Lung (tissue), 12 donors: Measurements from ENCODE around the gene SMG7. TPM values are rescaled to one million over a fixed set of nuclear protein-coding genes. Genes with fewer than 3 reads are reported as not detected.
A peak's percentile ranks its signal among the peaks of the same experiment; 100 is the strongest.

Experiments
- ATAC-seq: fragments of 200-7000 bp; cut with Tn5 transposase; one replicate; pipeline ENCODE4 v1.9.1; 2020; ENCODE audit warnings: moderate number of reproducible peaks; ENCODE audit not compliant: insufficient read depth, low FRiP score
- DNase-seq, 3 donors: peaks; one replicate each; pipeline ENCODE4 v3.0.0-alpha.2; 2013 to 2017
- H3K27ac ChIP-seq, 2 donors: one replicate each; pipeline ENCODE4 v1.5.1; 2013; ENCODE audit warnings: mild to moderate bottlenecking in 2 of 2, moderate library complexity in 2 of 2, control low read depth in 1 of 2, inconsistent platforms in 1 of 2, low read depth in 1 of 2, low read length in 1 of 2
- H3K27me3 ChIP-seq, 3 donors: one replicate each; pipeline ENCODE4 v1.5.1; 2013; ENCODE audit warnings: low read length in 2 of 3; ENCODE audit not compliant: control insufficient read depth in 3 of 3, insufficient read depth in 3 of 3
- H3K36me3 ChIP-seq, 4 donors: one replicate each; pipeline ENCODE4 v1.5.1; 2013; ENCODE audit warnings: low read length in 4 of 4, mild to moderate bottlenecking in 1 of 4, moderate library complexity in 1 of 4; ENCODE audit not compliant: control insufficient read depth in 4 of 4, insufficient read depth in 4 of 4
- H3K4me1 ChIP-seq, 5 donors: one replicate each; pipeline ENCODE4 v1.5.1; 2013; ENCODE audit warnings: low read length in 5 of 5, mild to moderate bottlenecking in 2 of 5, moderate library complexity in 1 of 5; ENCODE audit not compliant: control insufficient read depth in 5 of 5, insufficient read depth in 5 of 5
- H3K4me3 ChIP-seq: one replicate; pipeline ENCODE4 v1.5.1; 2013; ENCODE audit warnings: mild to moderate bottlenecking, control low read depth, moderate library complexity
- H3K9ac ChIP-seq, 2 donors: one replicate each; pipeline ENCODE4 v1.5.1; 2013; ENCODE audit warnings: low read length in 2 of 2, control low read depth in 1 of 2; ENCODE audit not compliant: insufficient read depth in 1 of 2
- H3K9me3 ChIP-seq, 4 donors: one replicate each; pipeline ENCODE4 v1.5.1; 2013; ENCODE audit warnings: low read length in 3 of 4, mild to moderate bottlenecking in 1 of 4, moderate library complexity in 1 of 4; ENCODE audit not compliant: control insufficient read depth in 4 of 4, insufficient read depth in 3 of 4
- WGBS, 2 donors: extraction: QIAGEN DNeasy Blood & Tissue Kit; methylation state at CpG; one replicate each; pipeline ENCODE4 v1.1.7; 2013; 5-methylcytosine and 5-hydroxymethylcytosine counted together
- polyA plus RNA-seq, 2 donors: library from polyadenylated mRNA; stranded (reverse); fragments of 200-250 nt; gene quantifications; one replicate each; pipeline ENCODE4 v1.2.1, GENCODE V29; 2013
- total RNA-seq, 2 donors: library from RNA; depleted of rRNA in 1 of 2; stranded (reverse); fragments of >200 nt in 1 of 2; gene quantifications; one replicate each; pipeline ENCODE4 v1.2.1, GENCODE V29; 2014 to 2021
- TF ChIP-seq, protein P1 (sequence below): IDR thresholded peaks from 2 replicates; pipeline ENCODE4 v1.5.1; 2012; ENCODE audit warnings: mild to moderate bottlenecking; ENCODE audit errors: control extremely low read depth, extremely low read depth
- donor health status: control.
- donor health status: control.
- donor health status: Bipolar disorder and iron deficiency.
- donor health status: healthy.
- donor health status: DM: yes; HTN: yes; CAD: no.

The SMG7 gene
- total and polyA plus RNA-seq, 4 donors, result 17.4 to 86.6 (median 45.6) TPM

DNA sequence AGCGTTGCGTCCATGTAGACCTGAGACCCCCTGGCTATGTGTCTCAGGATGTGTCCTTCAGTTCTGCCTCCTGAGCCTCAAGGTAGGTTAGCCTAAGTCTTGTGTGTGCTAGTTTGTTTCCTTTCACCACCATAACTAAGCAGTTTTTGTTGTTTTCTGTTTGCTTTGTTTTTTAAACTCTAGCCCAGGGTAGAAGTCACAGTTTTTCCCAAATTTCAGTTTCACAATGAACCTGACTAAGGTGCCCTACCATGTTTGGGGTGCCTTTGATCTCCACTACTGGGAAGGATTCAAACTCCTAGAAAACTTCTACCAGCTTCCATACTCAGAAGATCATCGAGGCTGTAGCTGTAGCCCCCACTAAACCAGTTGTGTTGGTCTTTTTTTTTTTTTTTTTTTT lies 14.8 kb upstream of the SMG7 start:
- H3K9me3 ChIP-seq, result no peaks in the 10 kb centered on the region
- DNase-seq (no peak), ATAC-seq (no peak)
- H3K36me3 ChIP-seq, result no peaks in the 10 kb centered on the region
- 87 to 91% methylated on average over 3 of the region's 3 CpGs for WGBS, 2 donors
- no peak overlapping the region for H3K4me3 ChIP-seq
- peaks cover 0 to 3% (median 0%) of the 10 kb centered on the region in 5 donors for H3K4me1 ChIP-seq
- TF ChIP-seq, protein P1, sequence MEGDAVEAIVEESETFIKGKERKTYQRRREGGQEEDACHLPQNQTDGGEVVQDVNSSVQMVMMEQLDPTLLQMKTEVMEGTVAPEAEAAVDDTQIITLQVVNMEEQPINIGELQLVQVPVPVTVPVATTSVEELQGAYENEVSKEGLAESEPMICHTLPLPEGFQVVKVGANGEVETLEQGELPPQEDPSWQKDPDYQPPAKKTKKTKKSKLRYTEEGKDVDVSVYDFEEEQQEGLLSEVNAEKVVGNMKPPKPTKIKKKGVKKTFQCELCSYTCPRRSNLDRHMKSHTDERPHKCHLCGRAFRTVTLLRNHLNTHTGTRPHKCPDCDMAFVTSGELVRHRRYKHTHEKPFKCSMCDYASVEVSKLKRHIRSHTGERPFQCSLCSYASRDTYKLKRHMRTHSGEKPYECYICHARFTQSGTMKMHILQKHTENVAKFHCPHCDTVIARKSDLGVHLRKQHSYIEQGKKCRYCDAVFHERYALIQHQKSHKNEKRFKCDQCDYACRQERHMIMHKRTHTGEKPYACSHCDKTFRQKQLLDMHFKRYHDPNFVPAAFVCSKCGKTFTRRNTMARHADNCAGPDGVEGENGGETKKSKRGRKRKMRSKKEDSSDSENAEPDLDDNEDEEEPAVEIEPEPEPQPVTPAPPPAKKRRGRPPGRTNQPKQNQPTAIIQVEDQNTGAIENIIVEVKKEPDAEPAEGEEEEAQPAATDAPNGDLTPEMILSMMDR, result no peak
- no peaks in the 10 kb centered on the region for H3K27me3 ChIP-seq
- no peak overlapping the region for H3K27ac ChIP-seq
- no peak overlapping the region for H3K9ac ChIP-seq

DNA sequence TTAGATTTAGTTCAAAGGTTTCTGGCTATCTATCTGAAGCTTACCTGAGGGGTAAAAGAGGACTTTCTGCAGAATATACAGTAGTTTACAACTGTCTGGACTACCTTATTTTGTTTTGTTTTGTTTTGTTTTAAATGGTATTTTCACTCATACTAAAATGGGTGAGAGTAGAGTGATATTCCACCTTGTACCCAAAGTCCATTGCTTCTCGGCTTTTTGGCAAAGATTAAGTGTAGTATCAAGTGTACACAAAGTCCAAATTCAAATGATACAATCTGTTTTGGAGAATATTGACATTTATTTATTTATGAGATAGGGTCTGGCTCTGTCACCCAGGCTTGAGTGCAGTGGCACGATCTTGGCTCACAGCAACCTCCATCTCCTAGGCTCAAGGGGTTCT lies 11.7 kb upstream of the SMG7 start:
- no peak for ATAC-seq
- 88 to 92% methylated on average over 2 of the region's 2 CpGs for WGBS, 2 donors
- TF ChIP-seq, protein P1, result no peak
- Histone ChIP-seq H3K27me3 (no peaks in the 10 kb centered on the region), H3K36me3 (no peaks in the 10 kb centered on the region), H3K27ac (no peak overlapping the region), H3K9me3 (no peaks in the 10 kb centered on the region), H3K4me1 (peaks cover 0 to 5% (median 0%) of the 10 kb centered on the region in 5 donors), H3K4me3 (no peak overlapping the region), H3K9ac (no peak overlapping the region)
- no peak for DNase-seq

DNA sequence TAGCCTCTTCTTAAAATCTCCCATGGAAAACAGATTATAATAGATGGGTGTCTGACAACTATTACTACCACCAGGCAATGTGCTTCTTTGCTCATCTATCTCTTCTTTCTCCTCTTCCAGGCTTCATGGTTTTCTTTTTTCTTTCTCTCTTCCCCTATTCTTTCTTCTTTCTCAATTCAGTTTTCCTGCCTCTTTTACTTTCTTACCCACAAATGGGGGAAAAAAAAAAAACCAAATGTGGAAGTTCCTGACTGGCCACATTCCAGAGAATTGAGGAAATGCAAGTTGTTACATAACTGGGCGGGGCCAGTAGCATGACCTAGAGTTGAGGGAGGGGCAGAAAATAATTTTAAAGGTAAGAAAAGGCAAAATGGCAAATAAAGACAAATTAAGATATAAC lies 10.9 kb upstream of the SMG7 start:
- TF ChIP-seq, protein P1, result no peak
- no peaks in the 10 kb centered on the region for H3K36me3 ChIP-seq
- DNase-seq (peak in 2 of 3 donors; percentile 34 to 43), ATAC-seq (no peak)
- H3K4me1 ChIP-seq, result peaks cover 0 to 5% (median 0%) of the 10 kb centered on the region in 5 donors
- no peaks in the 10 kb centered on the region for H3K27me3 ChIP-seq
- 11 to 45% methylated on average over 1 of the region's 1 CpG for WGBS, 2 donors
- no peak overlapping the region for H3K9ac ChIP-seq
- no peak overlapping the region for H3K4me3 ChIP-seq
- no peaks in the 10 kb centered on the region for H3K9me3 ChIP-seq
- no peak overlapping the region for H3K27ac ChIP-seq

DNA sequence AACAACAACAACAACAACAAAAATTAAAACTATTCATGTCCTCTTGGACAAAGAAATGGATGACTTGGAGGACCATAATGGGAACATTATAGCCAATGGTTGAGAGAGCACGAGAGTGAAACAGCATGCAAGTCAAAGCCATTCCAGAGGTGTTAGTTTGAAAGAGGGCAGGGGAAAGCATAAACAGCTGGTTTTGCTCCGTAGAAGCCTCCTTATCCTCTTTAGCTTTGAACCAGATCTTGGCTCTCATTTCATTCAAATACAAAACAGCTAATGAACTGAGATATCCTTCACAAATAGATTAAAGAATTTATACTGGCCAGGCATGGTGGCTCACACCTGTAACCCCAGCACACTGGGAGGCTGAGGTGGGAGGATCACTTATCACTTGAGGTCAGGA lies 8.7 kb upstream of the SMG7 start:
- Histone ChIP-seq H3K4me1 (peaks cover 0 to 5% (median 0%) of the 10 kb centered on the region in 5 donors), H3K36me3 (no peaks in the 10 kb centered on the region), H3K27me3 (no peaks in the 10 kb centered on the region), H3K9ac (no peak overlapping the region), H3K4me3 (no peak overlapping the region), H3K9me3 (no peaks in the 10 kb centered on the region), H3K27ac (no peak overlapping the region)
- ATAC-seq, result no peak
- DNase-seq, result peak; percentile 58 to 91 (median 88)
- WGBS, 2 donors, result 75 to 80% methylated on average over 2 of the region's 2 CpGs
- TF ChIP-seq, protein P1, result no peak
